SK-MEL-5 (cell line): ENCODE measurements around the gene ACAP3. TPM values are rescaled to one million over a fixed set of nuclear protein-coding genes. Genes with fewer than 3 reads are reported as not detected.

Experiments
- DNase-seq: peaks from one replicate; pipeline ENCODE4 v3.0.0-alpha.2; 2016; ENCODE audit warnings: low read depth, low spot score
- in situ Hi-C: cut with HindIII; loops from 2 replicates; pipeline ENCODE4 v1.10.0; 2016; ENCODE audit warnings: low sequenced_read_pairs, high pct_unique_total_duplicates, low pct_unique_long_range_greater_than_20kb
- polyA plus RNA-seq, 2 experiments: library from polyadenylated mRNA; depleted of rRNA; stranded (reverse); fragments of >200 nt; gene quantifications; 2 replicates each; pipeline ENCODE4 v1.2.3, GENCODE V29; 2015
- total RNA-seq: library from RNA; depleted of rRNA; stranded (reverse); fragments of >200 nt; shearing (Covaris generic); gene quantifications from 2 replicates; pipeline ENCODE4 v1.2.3, GENCODE V29; 2014; rRNA removed

ACAP3 gene
- total RNA-seq: 14.2 and 14.5 TPM in 2 replicates
- 19.2 and 21.2 TPM in 2 replicates for polyA plus RNA-seq (2015; cell fraction: cytosol; rRNA removed)
- 185 and 234 TPM in 2 replicates for polyA plus RNA-seq (2015; cell fraction: nucleus; rRNA removed)

GRCh38 chr1:1307923-1308755, at the start of gene ACAP3, which contains the start of gene PUSL1:
ACAP3 (minus strand) TSS chr1:1307930; CDS start chr1:1307815, 115 bp downstream.
PUSL1 (plus strand) TSS chr1:1308597; CDS start chr1:1308644, 47 bp downstream.
- in situ Hi-C loops: no loop called here
- peak; percentile 81 for DNase-seq

GRCh38 chr1:1356796-1357401, 49.2 kb upstream of the ACAP3 start:
- in situ Hi-C loops: no loop called here
- DNase-seq: no peak

- no peak for DNase-seq
- in situ Hi-C loops: no loop called here
Observed at GRCh38 chr1:1356166-1356795, 48.6 kb upstream of the ACAP3 start.

- peak; percentile 30 for DNase-seq
- in situ Hi-C loops: no loop called here
Observed at GRCh38 chr1:1355416-1355815, 47.7 kb upstream of the ACAP3 start.

GRCh38 chr1:1354271-1355247, 46.8 kb upstream of the ACAP3 start:
- DNase-seq: no peak
- in situ Hi-C loops: no loop called here

- no peak for DNase-seq
- in situ Hi-C loops: no loop called here
Observed at GRCh38 chr1:1353389-1354151, 45.8 kb upstream of the ACAP3 start.

GRCh38 chr1:1352786-1353388, 45.2 kb upstream of the ACAP3 start:
- no peak for DNase-seq
- in situ Hi-C loops: no loop called here

- in situ Hi-C loops: no loop called here
- DNase-seq: no peak
Observed at GRCh38 chr1:1351511-1352427, 44.0 kb upstream of the ACAP3 start.

GRCh38 chr1:1349256-1350012, 41.7 kb upstream of the ACAP3 start, which contains the start of gene DVL1:
DVL1 (minus strand) TSS chr1:1349418; CDS start chr1:1349065, 353 bp downstream.
- in situ Hi-C loops: no loop called here
- peak; percentile 53 for DNase-seq

- in situ Hi-C loops: no loop called here
- no peak for DNase-seq
Observed at GRCh38 chr1:1348420-1349255, 40.9 kb upstream of the ACAP3 start.

- DNase-seq: no peak
- in situ Hi-C loops: no loop called here
Observed at GRCh38 chr1:1347663-1348419, 40.1 kb upstream of the ACAP3 start.

- DNase-seq: no peak
- in situ Hi-C loops: no loop called here
Observed at GRCh38 chr1:1347026-1347595, 39.4 kb upstream of the ACAP3 start.

GRCh38 chr1:1346501-1346890, 38.8 kb upstream of the ACAP3 start:
- in situ Hi-C loops: no loop called here
- no peak for DNase-seq
